ENCODE measurements around the gene ENDOV.

The ENDOV gene

DNA sequence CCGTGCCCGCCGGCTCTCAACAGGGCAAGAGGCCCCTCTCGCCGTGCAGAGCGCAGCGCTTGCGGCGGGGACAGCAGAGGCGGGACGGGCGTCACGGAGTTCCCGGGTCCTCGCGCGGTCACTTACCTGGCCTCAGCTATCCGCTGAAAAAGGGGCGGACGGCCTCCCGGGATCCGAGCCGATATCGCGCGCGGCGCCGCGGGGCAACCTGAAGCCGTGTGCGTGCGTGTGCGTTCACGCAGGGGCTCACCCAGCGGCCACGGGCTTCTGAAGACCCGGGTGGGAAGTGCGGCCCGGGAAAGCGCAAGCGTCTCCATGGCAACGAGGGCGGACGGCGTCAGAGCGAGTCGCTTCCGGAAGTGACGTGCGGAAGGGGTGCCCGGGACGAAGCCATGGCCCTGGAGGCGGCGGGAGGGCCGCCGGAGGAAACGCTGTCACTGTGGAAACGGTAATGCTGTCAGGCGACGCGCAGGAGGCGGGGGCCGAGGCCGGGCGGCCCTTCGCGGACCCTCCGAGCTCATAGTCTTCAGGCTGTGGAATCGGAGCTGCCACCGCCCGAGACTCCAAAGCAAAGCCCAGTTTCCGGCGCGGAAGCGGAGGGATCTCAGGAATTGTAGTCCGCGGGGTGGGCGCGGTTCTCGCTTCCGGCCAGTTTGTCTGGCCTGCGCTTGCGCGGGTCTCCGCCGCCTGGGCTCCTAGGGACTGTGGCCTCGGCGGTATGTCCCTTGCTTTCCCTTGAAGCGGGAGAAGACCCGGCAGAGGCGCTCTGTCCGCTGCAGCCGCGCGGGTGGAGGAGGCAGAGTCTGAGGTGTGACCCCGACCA lies at the start of gene ENDOV:
ENDOV (plus strand) TSS at position 365 of the 823 bp plus-strand sequence; CDS start at position 393, 28 bp downstream.
- peak within 1 kb of the TSS; percentile 68 for H3K27ac Mint-ChIP-seq
- H3K36me3 Mint-ChIP-seq (ENCODE audit: low read depth): no peaks in the 10 kb centered on the region
- no peaks in the 10 kb centered on the region for H3K9me3 Mint-ChIP-seq
- peaks cover 19% of the 10 kb centered on the region for H3K27me3 Mint-ChIP-seq (ENCODE audit: low read depth)
- H3K4me1 Mint-ChIP-seq (ENCODE audit: low read depth): peaks cover 12% of the 10 kb centered on the region
- H3K4me3 Mint-ChIP-seq: peak within 1 kb of the TSS; percentile 84

GRCh38 chr17:80365983-80366382 lies 49.0 kb upstream of the ENDOV start:
- Mint-ChIP-seq H3K36me3 (ENCODE audit: low read depth) (peaks cover 81% of the 10 kb centered on the region), H3K27me3 (ENCODE audit: low read depth) (no peaks in the 10 kb centered on the region), H3K4me1 (ENCODE audit: low read depth) (peaks cover 5% of the 10 kb centered on the region), H3K27ac (no peak overlapping the region), H3K4me3 (no peak overlapping the region), H3K9me3 (no peaks in the 10 kb centered on the region)

- Mint-ChIP-seq H3K27ac (no peak overlapping the region), H3K4me1 (ENCODE audit: low read depth) (peaks cover 4% of the 10 kb centered on the region), H3K27me3 (ENCODE audit: low read depth) (no peaks in the 10 kb centered on the region), H3K36me3 (ENCODE audit: low read depth) (peaks cover 79% of the 10 kb centered on the region), H3K9me3 (no peaks in the 10 kb centered on the region), H3K4me3 (no peak overlapping the region)
These were observed 47.5 kb upstream of the ENDOV start for GRCh38 chr17:80367503-80367902.

- peaks cover 77% of the 10 kb centered on the region for H3K36me3 Mint-ChIP-seq (ENCODE audit: low read depth)
These were observed 43.8 kb upstream of the ENDOV start for GRCh38 chr17:80371196-80371595.

GRCh38 chr17:80372456-80372855 lies 42.5 kb upstream of the ENDOV start:
- H3K4me3 Mint-ChIP-seq: no peak overlapping the region
- no peaks in the 10 kb centered on the region for H3K9me3 Mint-ChIP-seq
- peaks cover 3% of the 10 kb centered on the region for H3K4me1 Mint-ChIP-seq (ENCODE audit: low read depth)
- H3K27ac Mint-ChIP-seq: no peak overlapping the region
- no peaks in the 10 kb centered on the region for H3K27me3 Mint-ChIP-seq (ENCODE audit: low read depth)
- H3K36me3 Mint-ChIP-seq (ENCODE audit: low read depth): peaks cover 77% of the 10 kb centered on the region

More at GRCh38 chr17:80371196-80371595, 43.8 kb upstream of the ENDOV start:
- H3K4me3 Mint-ChIP-seq: no peak overlapping the region
- H3K27me3 Mint-ChIP-seq (ENCODE audit: low read depth): no peaks in the 10 kb centered on the region
- H3K27ac Mint-ChIP-seq: no peak overlapping the region
- peaks cover 3% of the 10 kb centered on the region for H3K4me1 Mint-ChIP-seq (ENCODE audit: low read depth)
- no peaks in the 10 kb centered on the region for H3K9me3 Mint-ChIP-seq

GRCh38 chr17:80372922-80373570 lies 41.9 kb upstream of the ENDOV start:
- no peaks in the 10 kb centered on the region for H3K27me3 Mint-ChIP-seq (ENCODE audit: low read depth)
- peaks cover 75% of the 10 kb centered on the region for H3K36me3 Mint-ChIP-seq (ENCODE audit: low read depth)
- peaks cover 4% of the 10 kb centered on the region for H3K4me1 Mint-ChIP-seq (ENCODE audit: low read depth)
- H3K4me3 Mint-ChIP-seq: no peak overlapping the region
- H3K27ac Mint-ChIP-seq: no peak overlapping the region
- no peaks in the 10 kb centered on the region for H3K9me3 Mint-ChIP-seq

- peaks cover 77% of the 10 kb centered on the region for H3K36me3 Mint-ChIP-seq (ENCODE audit: low read depth)
These were observed 40.8 kb upstream of the ENDOV start for GRCh38 chr17:80374039-80374731.

GRCh38 chr17:80374732-80375585 lies 40.0 kb upstream of the ENDOV start:
- no peaks in the 10 kb centered on the region for H3K9me3 Mint-ChIP-seq
- H3K4me3 Mint-ChIP-seq: no peak overlapping the region
- peaks cover 10% of the 10 kb centered on the region for H3K4me1 Mint-ChIP-seq (ENCODE audit: low read depth)
- peak overlapping the region; percentile 9 for H3K27ac Mint-ChIP-seq
- H3K27me3 Mint-ChIP-seq (ENCODE audit: low read depth): no peaks in the 10 kb centered on the region
- H3K36me3 Mint-ChIP-seq (ENCODE audit: low read depth): peaks cover 75% of the 10 kb centered on the region

More at GRCh38 chr17:80374039-80374731, 40.8 kb upstream of the ENDOV start:
- peaks cover 8% of the 10 kb centered on the region for H3K4me1 Mint-ChIP-seq (ENCODE audit: low read depth)
- H3K27ac Mint-ChIP-seq: no peak overlapping the region
- no peaks in the 10 kb centered on the region for H3K27me3 Mint-ChIP-seq (ENCODE audit: low read depth)
- no peak overlapping the region for H3K4me3 Mint-ChIP-seq
- no peaks in the 10 kb centered on the region for H3K9me3 Mint-ChIP-seq

DNA sequence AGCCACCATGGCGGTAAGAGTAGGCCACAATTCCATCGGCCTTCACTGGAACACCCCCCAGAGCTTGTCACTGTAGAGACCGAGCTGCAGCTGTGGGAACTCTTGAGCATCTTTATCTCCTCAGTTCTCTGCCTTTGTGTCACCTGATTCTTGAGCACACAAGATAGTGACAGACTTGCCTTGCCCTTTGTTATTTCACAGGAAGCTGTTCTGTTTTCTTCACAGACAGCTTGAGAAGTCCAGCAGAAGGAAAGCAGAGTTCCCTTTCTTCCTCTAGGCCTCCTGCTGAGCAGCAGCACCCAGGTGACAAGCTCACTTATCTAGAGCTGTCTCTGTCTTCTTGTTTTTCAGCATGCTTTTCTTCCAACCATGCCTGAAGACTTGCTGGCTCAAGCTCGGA lies 38.4 kb upstream of the ENDOV start:
- peaks cover 76% of the 10 kb centered on the region for H3K36me3 Mint-ChIP-seq (ENCODE audit: low read depth)
- H3K4me3 Mint-ChIP-seq: no peak overlapping the region
- peaks cover 11% of the 10 kb centered on the region for H3K4me1 Mint-ChIP-seq (ENCODE audit: low read depth)
- no peaks in the 10 kb centered on the region for H3K27me3 Mint-ChIP-seq (ENCODE audit: low read depth)
- H3K27ac Mint-ChIP-seq: no peak overlapping the region
- no peaks in the 10 kb centered on the region for H3K9me3 Mint-ChIP-seq

DNA sequence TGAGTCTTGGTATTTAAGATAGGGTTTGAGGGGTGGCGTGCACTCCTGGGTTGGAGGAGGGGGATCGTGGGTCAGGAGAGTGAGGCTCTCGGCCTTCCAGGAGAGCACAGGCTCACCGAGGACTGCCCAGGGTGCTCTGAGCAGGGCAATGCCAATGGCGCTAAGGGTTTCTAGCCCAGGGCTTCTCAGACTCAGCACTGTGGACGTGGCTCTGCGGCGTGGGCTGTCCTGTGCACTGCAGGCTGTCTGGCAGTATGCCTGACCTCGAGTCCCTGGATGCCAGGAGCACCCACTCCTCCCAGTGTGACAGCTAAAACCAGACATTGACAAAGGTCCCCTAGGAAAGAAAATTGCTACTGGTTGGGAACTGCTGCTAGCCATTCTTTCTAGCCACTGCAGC lies 37.2 kb upstream of the ENDOV start:
- Mint-ChIP-seq H3K27me3 (ENCODE audit: low read depth) (no peaks in the 10 kb centered on the region), H3K36me3 (ENCODE audit: low read depth) (peaks cover 75% of the 10 kb centered on the region), H3K4me1 (ENCODE audit: low read depth) (peaks cover 11% of the 10 kb centered on the region), H3K9me3 (no peaks in the 10 kb centered on the region), H3K27ac (peak overlapping the region; percentile 26), H3K4me3 (no peak overlapping the region)

GRCh38 chr17:80379348-80379747 lies 35.6 kb upstream of the ENDOV start:
- Mint-ChIP-seq H3K4me3 (no peak overlapping the region), H3K4me1 (ENCODE audit: low read depth) (peaks cover 20% of the 10 kb centered on the region), H3K36me3 (ENCODE audit: low read depth) (peaks cover 83% of the 10 kb centered on the region), H3K27ac (no peak overlapping the region), H3K27me3 (ENCODE audit: low read depth) (no peaks in the 10 kb centered on the region), H3K9me3 (no peaks in the 10 kb centered on the region)

- Mint-ChIP-seq H3K4me3 (no peak overlapping the region), H3K36me3 (ENCODE audit: low read depth) (peaks cover 80% of the 10 kb centered on the region), H3K27me3 (ENCODE audit: low read depth) (no peaks in the 10 kb centered on the region), H3K9me3 (no peaks in the 10 kb centered on the region), H3K4me1 (ENCODE audit: low read depth) (peaks cover 21% of the 10 kb centered on the region), H3K27ac (no peak overlapping the region)
These were observed 34.9 kb upstream of the ENDOV start for GRCh38 chr17:80380068-80380467.

GRCh38 chr17:80380555-80381002 lies 34.4 kb upstream of the ENDOV start:
- H3K36me3 Mint-ChIP-seq (ENCODE audit: low read depth): peaks cover 79% of the 10 kb centered on the region
- no peak overlapping the region for H3K4me3 Mint-ChIP-seq
- H3K9me3 Mint-ChIP-seq: no peaks in the 10 kb centered on the region
- H3K4me1 Mint-ChIP-seq (ENCODE audit: low read depth): peaks cover 21% of the 10 kb centered on the region
- H3K27ac Mint-ChIP-seq: no peak overlapping the region
- no peaks in the 10 kb centered on the region for H3K27me3 Mint-ChIP-seq (ENCODE audit: low read depth)

- no peaks in the 10 kb centered on the region for H3K9me3 Mint-ChIP-seq
- H3K4me1 Mint-ChIP-seq (ENCODE audit: low read depth): peaks cover 21% of the 10 kb centered on the region
- peaks cover 79% of the 10 kb centered on the region for H3K36me3 Mint-ChIP-seq (ENCODE audit: low read depth)
- no peak overlapping the region for H3K4me3 Mint-ChIP-seq
- no peaks in the 10 kb centered on the region for H3K27me3 Mint-ChIP-seq (ENCODE audit: low read depth)
- peak overlapping the region; percentile 44 for H3K27ac Mint-ChIP-seq
These were observed 33.5 kb upstream of the ENDOV start for GRCh38 chr17:80381416-80381923.
